ENCODE results near the gene ITGBL1.

ITGBL1 gene

GRCh38 chr13:101454767-101455166 lies 2.3 kb downstream of the ITGBL1 start:
- no peaks in the 10 kb centered on the region for H3K9me3 ChIP-seq (ENCODE audit: severe bottlenecking)
- H3K4me3 ChIP-seq (ENCODE audit: low read depth, low read length), result no peak overlapping the region
- DNase-seq, result no peak
- no peaks in the 10 kb centered on the region for H3K36me3 ChIP-seq
- TF ChIP-seq CTCF (IDR thresholded peaks at IDR 0.05; ENCODE audit: low read depth, low read length), result no peak
- H3K27ac ChIP-seq, result no peak overlapping the region
- H3K27me3 ChIP-seq (ENCODE audit: insufficient read depth, low read depth, severe bottlenecking), result no peaks in the 10 kb centered on the region

DNA sequence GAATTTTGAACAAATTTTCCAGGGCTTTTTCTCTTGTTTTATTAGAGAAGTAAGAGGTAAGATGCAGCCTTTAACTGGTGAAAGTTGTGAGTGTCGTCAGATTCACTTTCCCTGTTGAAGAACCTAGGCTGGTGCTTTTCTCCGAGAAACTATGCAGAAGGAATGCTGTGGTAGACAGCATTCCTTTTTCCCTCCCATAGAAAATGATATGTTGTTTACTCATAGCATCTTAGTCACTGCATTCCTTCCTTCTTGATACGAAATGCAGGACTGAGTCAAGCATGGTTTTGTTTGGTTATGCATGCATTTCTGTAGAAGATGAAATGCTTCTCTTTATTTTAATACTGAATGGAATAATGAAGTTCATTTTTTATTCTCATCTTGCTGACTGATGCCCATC lies 3.4 kb downstream of the ITGBL1 start:
- no peak for TF ChIP-seq CTCF (IDR thresholded peaks at IDR 0.05; ENCODE audit: low read depth, low read length)
- Histone ChIP-seq H3K4me3 (ENCODE audit: low read depth, low read length) (no peak overlapping the region), H3K36me3 (no peaks in the 10 kb centered on the region), H3K27me3 (ENCODE audit: insufficient read depth, low read depth, severe bottlenecking) (no peaks in the 10 kb centered on the region), H3K27ac (no peak overlapping the region), H3K9me3 (ENCODE audit: severe bottlenecking) (no peaks in the 10 kb centered on the region)
- no peak for DNase-seq

DNA sequence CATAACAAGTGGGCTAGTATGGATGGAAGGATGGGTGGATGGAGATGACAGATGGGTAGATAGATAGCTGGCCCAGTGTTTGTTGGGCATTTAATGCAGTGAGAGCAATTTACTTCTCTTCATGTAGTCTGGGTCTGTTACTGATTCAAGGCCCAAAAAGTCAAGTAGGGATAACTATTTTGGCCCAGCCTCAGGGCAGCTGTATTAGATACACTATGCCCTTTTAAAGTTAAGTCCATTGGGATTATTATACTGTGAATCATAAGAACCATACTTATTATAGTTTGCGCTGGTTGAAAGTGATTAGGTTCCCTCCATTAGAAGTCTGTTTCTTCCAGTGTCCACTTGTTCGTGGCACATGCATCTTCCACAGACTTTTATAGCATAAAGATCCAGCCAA lies 4.7 kb downstream of the ITGBL1 start:
- DNase-seq, result no peak
- Histone ChIP-seq H3K9me3 (ENCODE audit: severe bottlenecking) (no peaks in the 10 kb centered on the region), H3K36me3 (no peaks in the 10 kb centered on the region), H3K27ac (no peak overlapping the region), H3K4me3 (ENCODE audit: low read depth, low read length) (no peak overlapping the region), H3K27me3 (ENCODE audit: insufficient read depth, low read depth, severe bottlenecking) (no peaks in the 10 kb centered on the region)
- TF ChIP-seq CTCF (IDR thresholded peaks at IDR 0.05; ENCODE audit: low read depth, low read length), result no peak

- Histone ChIP-seq H3K27me3 (ENCODE audit: insufficient read depth, low read depth, severe bottlenecking) (no peaks in the 10 kb centered on the region), H3K4me3 (ENCODE audit: low read depth, low read length) (no peak overlapping the region), H3K9me3 (ENCODE audit: severe bottlenecking) (no peaks in the 10 kb centered on the region), H3K36me3 (no peaks in the 10 kb centered on the region), H3K27ac (no peak overlapping the region)
- DNase-seq, result no peak
- TF ChIP-seq CTCF (IDR thresholded peaks at IDR 0.05; ENCODE audit: low read depth, low read length), result no peak
These were observed 13.4 kb downstream of the ITGBL1 start for GRCh38 chr13:101465877-101466276.

GRCh38 chr13:101467415-101467814 lies 14.9 kb downstream of the ITGBL1 start:
- Histone ChIP-seq H3K4me3 (ENCODE audit: low read depth, low read length) (no peak overlapping the region), H3K36me3 (no peaks in the 10 kb centered on the region), H3K27ac (no peak overlapping the region), H3K27me3 (ENCODE audit: insufficient read depth, low read depth, severe bottlenecking) (no peaks in the 10 kb centered on the region), H3K9me3 (ENCODE audit: severe bottlenecking) (no peaks in the 10 kb centered on the region)
- no peak for DNase-seq
- no peak for TF ChIP-seq CTCF (IDR thresholded peaks at IDR 0.05; ENCODE audit: low read depth, low read length)

GRCh38 chr13:101473458-101473857 lies 21.0 kb downstream of the ITGBL1 start:
- H3K36me3 ChIP-seq, result no peaks in the 10 kb centered on the region
- H3K27ac ChIP-seq, result no peak overlapping the region
- H3K27me3 ChIP-seq (ENCODE audit: insufficient read depth, low read depth, severe bottlenecking), result no peaks in the 10 kb centered on the region
- no peak overlapping the region for H3K4me3 ChIP-seq (ENCODE audit: low read depth, low read length)
- H3K9me3 ChIP-seq (ENCODE audit: severe bottlenecking), result no peaks in the 10 kb centered on the region
- no peak for DNase-seq
- TF ChIP-seq CTCF (IDR thresholded peaks at IDR 0.05; ENCODE audit: low read depth, low read length), result no peak

Measured in WERI-Rb-1 (cell line).